B cell (primary cell): ENCODE data around the gene RCAN1. TPM values are rescaled to one million over a fixed set of nuclear protein-coding genes. Genes with fewer than 3 reads are reported as not detected.

Source experiments
- ATAC-seq: fragments of 200-7000 bp; cut with Tn5 transposase; one replicate; pipeline ENCODE4 v1.10.0; 2021; ENCODE audit warnings: low read depth, mild to moderate bottlenecking, moderate number of reproducible peaks, moderate library complexity
- CTCF ChIA-PET: fragments of 350-600 bp; sonication (Branson Sonifier 250); formaldehyde crosslinking; loops from one replicate; lab custom pipeline; 2021; ENCODE audit warnings: antibody characterized with exemption, inconsistent platforms; lab: Charles Lee
- POLR2A ChIA-PET: fragments of 350-600 bp; sonication (Branson Sonifier 250); formaldehyde crosslinking; loops from one replicate; lab custom pipeline; 2021; ENCODE audit warnings: antibody characterized with exemption; lab: Charles Lee
- DNase-seq: peaks from one replicate; pipeline ENCODE4 v3.0.0; 2013
- H2AFZ ChIP-seq: 2 replicates; pipeline ENCODE4 v1.6.1; 2012; ENCODE audit warnings: mild to moderate bottlenecking, low read depth, low read length; ENCODE audit not compliant: insufficient read depth, poor library complexity, severe bottlenecking
- H3K27ac ChIP-seq, 2 donors: 1 replicate in 1 of 2; 2 replicates in 1 of 2; pipeline ENCODE4 v1.5.1; 2012 to 2013; ENCODE audit warnings: low read length in 2 of 2, mild to moderate bottlenecking in 2 of 2, moderate library complexity in 1 of 2
- H3K27me3 ChIP-seq, 4 experiments: fragments of 200-600 bp in 1 of 4; sonication (generic) in 1 of 4; replicated peaks in 1 of 4; 1 replicate in 2 of 4; 2 replicates in 2 of 4; pipeline versions ENCODE4 v1.6.1 to v1.7.0; 2013 to 2016; ENCODE audit warnings: low read length in 3 of 4, mild to moderate bottlenecking in 2 of 4, mixed read lengths in 1 of 4, moderate library complexity in 1 of 4; ENCODE audit not compliant: insufficient read depth in 4 of 4, control insufficient read depth in 3 of 4; ENCODE audit errors: control extremely low read depth in 1 of 4
- H3K36me3 ChIP-seq, 2 experiments: replicated peaks in 1 of 2; 1 replicate in 1 of 2; 2 replicates in 1 of 2; pipeline versions ENCODE4 v1.6.1 to v1.7.1; 2013; ENCODE audit warnings: low read length in 1 of 2; ENCODE audit not compliant: insufficient read depth in 2 of 2, control insufficient read depth in 1 of 2; ENCODE audit errors: control extremely low read depth in 1 of 2, extremely low read depth in 1 of 2
- H3K4me1 ChIP-seq, 2 donors: fragments of 200-600 bp in 1 of 2; sonication (generic) in 1 of 2; 1 replicate in 1 of 2; 2 replicates in 1 of 2; pipeline versions ENCODE4 v1.5.1 to v1.6.1; 2013 to 2017; ENCODE audit warnings: low read length in 2 of 2; ENCODE audit not compliant: control insufficient read depth in 2 of 2, insufficient read depth in 2 of 2
- H3K4me2 ChIP-seq: replicated peaks from 2 replicates; pipeline ENCODE3; 2012; ENCODE audit warnings: mild to moderate bottlenecking, low read depth, low read length; ENCODE audit not compliant: poor library complexity, severe bottlenecking
- H3K4me3 ChIP-seq, 5 experiments: fragments of 200-600 bp in 1 of 5; sonication (generic) in 1 of 5; 1 replicate in 3 of 5; 2 replicates in 2 of 5; pipeline versions ENCODE4 v1.5.1 to v1.7.0; 2011 to 2016; ENCODE audit warnings: low read length in 4 of 5, mild to moderate bottlenecking in 4 of 5, low read depth in 2 of 5, control low read depth in 1 of 5, moderate library complexity in 1 of 5; ENCODE audit not compliant: insufficient read depth in 1 of 5; ENCODE audit errors: control extremely low read depth in 1 of 5, extremely low read depth in 1 of 5
- H3K79me2 ChIP-seq: fragments of 200-600 bp; sonication (generic); one replicate; pipeline ENCODE4 v1.6.0; 2016; ENCODE audit warnings: low read length; ENCODE audit not compliant: control insufficient read depth, insufficient read depth
- H3K9ac ChIP-seq: fragments of 200-600 bp; sonication (generic); 2 replicates; pipeline ENCODE4 v1.6.1; 2017; ENCODE audit warnings: mild to moderate bottlenecking, low read length, moderate library complexity
- H3K9me3 ChIP-seq, 3 donors: one replicate each; pipeline versions ENCODE4 v1.6.1 to v1.7.1; 2013; ENCODE audit warnings: low read length in 2 of 3; ENCODE audit not compliant: control insufficient read depth in 2 of 3, insufficient read depth in 1 of 3; ENCODE audit errors: control extremely low read depth in 1 of 3
- H4K20me1 ChIP-seq: 2 replicates; pipeline ENCODE4 v1.6.0; 2012; ENCODE audit warnings: mild to moderate bottlenecking, low read length; ENCODE audit not compliant: insufficient read depth, control insufficient read depth, poor library complexity, severe bottlenecking
- H3K27ac Mint-ChIP-seq: one replicate; pipeline ENCODE4 v1.8.0; 2021; ENCODE audit warnings: mixed read lengths
- H3K27me3 Mint-ChIP-seq: one replicate; pipeline ENCODE4 v1.8.0; 2021; ENCODE audit warnings: mixed read lengths
- H3K4me1 Mint-ChIP-seq: one replicate; pipeline ENCODE4 v1.8.0; 2021; ENCODE audit warnings: mixed read lengths
- H3K4me3 Mint-ChIP-seq: one replicate; pipeline ENCODE4 v1.8.0; 2021; ENCODE audit warnings: mixed read lengths
- H3K9me3 Mint-ChIP-seq: one replicate; pipeline ENCODE4 v1.8.0; 2022; ENCODE audit warnings: mixed read lengths; ENCODE audit not compliant: insufficient read depth
- EZH2 ChIP-seq: IDR thresholded peaks from 2 replicates; pipeline ENCODE4 v1.6.1; 2012; ENCODE audit warnings: borderline replicate concordance, low read depth, mild to moderate bottlenecking, moderate library complexity, low read length; ENCODE audit not compliant: insufficient read depth, poor library complexity, severe bottlenecking
- WGBS: methylation state at CpG from one replicate; pipeline ENCODE4 v1.1.5; 2013; ENCODE audit warnings: missing lambda C conversion rate; ENCODE audit not compliant: insufficient coverage; 5-methylcytosine and 5-hydroxymethylcytosine counted together
- intact Hi-C: fragments of 100-400 bp; cut with micrococcal nuclease; formaldehyde crosslinking; loops from one replicate; pipeline ENCODE4 v1.10.0; 2022
- polyA plus RNA-seq: library from polyadenylated mRNA; depleted of rRNA; stranded (reverse); fragments of >200 nt; gene quantifications from 2 replicates; pipeline ENCODE4 v1.2.3, GENCODE V29; 2012
- total RNA-seq, 2 donors: library from RNA; stranded (reverse); fragments of 120-200 nt in 1 of 2; gene quantifications; 1 replicate in 1 of 2; 2 replicates in 1 of 2; pipeline versions ENCODE4 v1.2.3 to v1.2.4, GENCODE V29; 2013 to 2022
- TF ChIP-seq, protein P1 (sequence below): fragments of 200-600 bp; IDR thresholded peaks from one replicate; pipeline ENCODE4 v1.8.0; 2022; ENCODE audit warnings: antibody characterized with exemption, mild to moderate bottlenecking

RCAN1 gene
- total and polyA plus RNA-seq, 2 donors (not counting 1 experiment from before 2014, with no cell fraction given): 0.97 to 4.4 TPM

DNA sequence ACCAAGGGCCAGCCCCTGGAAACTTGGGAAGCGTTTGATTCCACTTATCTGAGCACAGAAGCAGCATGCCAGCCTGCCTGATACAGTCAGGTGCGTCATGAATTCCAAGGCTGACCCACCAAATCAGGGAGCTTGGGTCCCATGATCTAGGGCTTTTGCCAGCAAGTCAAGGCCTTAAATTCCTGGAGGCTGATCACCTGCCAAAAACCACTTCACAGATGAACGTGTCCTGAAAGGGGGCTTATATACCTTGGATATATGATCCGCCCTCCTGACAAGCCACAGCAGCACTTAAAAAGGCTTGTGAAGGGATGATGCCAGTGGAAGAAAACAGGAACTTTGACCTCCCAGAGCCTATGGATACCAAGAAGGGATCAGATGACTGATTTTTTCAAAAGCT, 29.9 kb upstream of the RCAN1 start:
- TF ChIP-seq EZH2: no peak
- TF ChIP-seq, protein P1, sequence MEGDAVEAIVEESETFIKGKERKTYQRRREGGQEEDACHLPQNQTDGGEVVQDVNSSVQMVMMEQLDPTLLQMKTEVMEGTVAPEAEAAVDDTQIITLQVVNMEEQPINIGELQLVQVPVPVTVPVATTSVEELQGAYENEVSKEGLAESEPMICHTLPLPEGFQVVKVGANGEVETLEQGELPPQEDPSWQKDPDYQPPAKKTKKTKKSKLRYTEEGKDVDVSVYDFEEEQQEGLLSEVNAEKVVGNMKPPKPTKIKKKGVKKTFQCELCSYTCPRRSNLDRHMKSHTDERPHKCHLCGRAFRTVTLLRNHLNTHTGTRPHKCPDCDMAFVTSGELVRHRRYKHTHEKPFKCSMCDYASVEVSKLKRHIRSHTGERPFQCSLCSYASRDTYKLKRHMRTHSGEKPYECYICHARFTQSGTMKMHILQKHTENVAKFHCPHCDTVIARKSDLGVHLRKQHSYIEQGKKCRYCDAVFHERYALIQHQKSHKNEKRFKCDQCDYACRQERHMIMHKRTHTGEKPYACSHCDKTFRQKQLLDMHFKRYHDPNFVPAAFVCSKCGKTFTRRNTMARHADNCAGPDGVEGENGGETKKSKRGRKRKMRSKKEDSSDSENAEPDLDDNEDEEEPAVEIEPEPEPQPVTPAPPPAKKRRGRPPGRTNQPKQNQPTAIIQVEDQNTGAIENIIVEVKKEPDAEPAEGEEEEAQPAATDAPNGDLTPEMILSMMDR: no peak
- Histone ChIP-seq H3K4me2 (no peak overlapping the region), H3K27me3 (peaks cover 0 to 4% (median 0%) of the 10 kb centered on the region in 4 experiments), H3K9me3 (no peaks in the 10 kb centered on the region), H4K20me1 (no peaks in the 10 kb centered on the region), H3K36me3 (no peaks in the 10 kb centered on the region), H3K79me2 (no peaks in the 10 kb centered on the region), H3K4me3 (no peak overlapping the region), H3K4me1 (peaks cover 13 to 16% of the 10 kb centered on the region in 2 donors), H2AFZ (no peak overlapping the region), H3K9ac (no peak overlapping the region), H3K27ac (no peak overlapping the region)
- DNase-seq (no peak), ATAC-seq (no peak)
- H3K9me3 Mint-ChIP-seq: no peaks in the 10 kb centered on the region
- no peak overlapping the region for H3K27ac Mint-ChIP-seq
- no peak overlapping the region for H3K4me3 Mint-ChIP-seq
- WGBS: 90% methylated on average over 3 of the region's 4 CpGs
- intact Hi-C loops: no loop called here
- ChIA-PET CTCF (no interaction called here), POLR2A (no interaction called here)
- H3K4me1 Mint-ChIP-seq: peaks cover 21% of the 10 kb centered on the region
- H3K27me3 Mint-ChIP-seq: peaks cover 8% of the 10 kb centered on the region

- intact Hi-C loops: no loop called here
- Histone ChIP-seq H3K4me2 (peak overlapping the region; percentile 36), H3K9me3 (no peaks in the 10 kb centered on the region), H4K20me1 (no peaks in the 10 kb centered on the region), H2AFZ (peak overlapping the region; percentile 41), H3K9ac (no peak overlapping the region), H3K27me3 (no peaks in the 10 kb centered on the region), H3K27ac (no peak overlapping the region), H3K79me2 (no peaks in the 10 kb centered on the region), H3K36me3 (no peaks in the 10 kb centered on the region), H3K4me3 (peak overlapping the region in 1 of 5 experiments; percentile 1), H3K4me1 (peaks cover 13 to 16% of the 10 kb centered on the region in 2 donors)
- H3K4me3 Mint-ChIP-seq: peak overlapping the region; percentile 7
- TF ChIP-seq, protein P1: no peak
- TF ChIP-seq EZH2: no peak
- ChIA-PET POLR2A (no interaction called here), CTCF (no interaction called here)
- no peaks in the 10 kb centered on the region for H3K27me3 Mint-ChIP-seq
- 13% methylated on average over 5 of the region's 7 CpGs for WGBS
- ATAC-seq: peak; percentile 31
- H3K4me1 Mint-ChIP-seq: peaks cover 22% of the 10 kb centered on the region
- peak; percentile 14 for DNase-seq
- peak overlapping the region; percentile 50 for H3K27ac Mint-ChIP-seq
- no peaks in the 10 kb centered on the region for H3K9me3 Mint-ChIP-seq
Observed at GRCh38 chr21:34642211-34643075, 27.5 kb upstream of the RCAN1 start.
